Common myeloid progenitor, CD34-positive (primary cell): Measurements from ENCODE around the gene CETN3.

Experiments
- CTCF ChIA-PET: fragments of 350-600 bp; sonication (Branson Sonifier 250); formaldehyde crosslinking; loops from one replicate; lab custom pipeline; 2021; ENCODE audit warnings: antibody characterized with exemption; lab: Charles Lee
- POLR2A ChIA-PET: fragments of 350-600 bp; sonication (Branson Sonifier 250); formaldehyde crosslinking; loops from one replicate; lab custom pipeline; 2021; ENCODE audit warnings: antibody characterized with exemption; lab: Charles Lee
- DNase-seq, 3 donors: peaks; one replicate each; pipeline versions ENCODE4 v3.0.0 to v3.0.0-alpha.2; 2013
- H3K27ac ChIP-seq, 2 experiments: 1 replicate in 1 of 2; 2 replicates in 1 of 2; pipeline ENCODE4 v1.7.0; 2013; ENCODE audit warnings: inconsistent platforms in 2 of 2, low read length in 2 of 2, mild to moderate bottlenecking in 2 of 2, low read depth in 1 of 2, moderate library complexity in 1 of 2; ENCODE audit not compliant: severe bottlenecking in 2 of 2, insufficient read depth in 1 of 2, poor library complexity in 1 of 2
- H3K27me3 ChIP-seq, 5 experiments: replicated peaks in 2 of 5; 1 replicate in 3 of 5; 2 replicates in 2 of 5; pipeline versions ENCODE4 v1.6.1 to v1.7.0; 2013; ENCODE audit warnings: low read length in 4 of 5, mild to moderate bottlenecking in 2 of 5, moderate library complexity in 2 of 5, inconsistent platforms in 1 of 5; ENCODE audit not compliant: insufficient read depth in 5 of 5, control insufficient read depth in 4 of 5
- H3K36me3 ChIP-seq, 4 experiments: 1 replicate in 2 of 4; 2 replicates in 2 of 4; pipeline versions ENCODE4 v1.6.1 to v1.7.0; 2013; ENCODE audit warnings: low read length in 3 of 4, control low read depth in 1 of 4, mild to moderate bottlenecking in 1 of 4; ENCODE audit not compliant: control insufficient read depth in 4 of 4, insufficient read depth in 4 of 4
- H3K4me1 ChIP-seq, 4 experiments: 1 replicate in 3 of 4; 2 replicates in 1 of 4; pipeline versions ENCODE4 v1.6.1 to v1.7.1; 2013; ENCODE audit warnings: low read length in 3 of 4, mild to moderate bottlenecking in 3 of 4, control low read depth in 1 of 4, inconsistent platforms in 1 of 4, moderate library complexity in 1 of 4; ENCODE audit not compliant: control insufficient read depth in 4 of 4, insufficient read depth in 4 of 4; ENCODE audit errors: control extremely low read depth in 1 of 4
- H3K4me3 ChIP-seq, 7 experiments: 1 replicate in 4 of 7; 2 replicates in 3 of 7; pipeline versions ENCODE4 v1.5.1 to v1.7.0; 2013; ENCODE audit warnings: mild to moderate bottlenecking in 7 of 7, low read length in 6 of 7, moderate library complexity in 6 of 7, inconsistent platforms in 2 of 7, low read depth in 2 of 7, control low read depth in 1 of 7; ENCODE audit not compliant: insufficient read depth in 4 of 7, control insufficient read depth in 1 of 7; ENCODE audit errors: extremely low read depth in 1 of 7
- H3K9me3 ChIP-seq, 5 experiments: 1 replicate in 4 of 5; 2 replicates in 1 of 5; pipeline versions ENCODE4 v1.6.1 to v1.7.1; 2013; ENCODE audit warnings: low read length in 4 of 5, mild to moderate bottlenecking in 2 of 5, inconsistent platforms in 1 of 5, low read depth in 1 of 5, moderate library complexity in 1 of 5; ENCODE audit not compliant: control insufficient read depth in 4 of 5, insufficient read depth in 2 of 5; ENCODE audit errors: control extremely low read depth in 1 of 5
- WGBS: methylation state at CpG from one replicate; pipeline ENCODE4 v1.1.5; 2013; ENCODE audit not compliant: insufficient coverage; 5-methylcytosine and 5-hydroxymethylcytosine counted together

CETN3 gene

DNA sequence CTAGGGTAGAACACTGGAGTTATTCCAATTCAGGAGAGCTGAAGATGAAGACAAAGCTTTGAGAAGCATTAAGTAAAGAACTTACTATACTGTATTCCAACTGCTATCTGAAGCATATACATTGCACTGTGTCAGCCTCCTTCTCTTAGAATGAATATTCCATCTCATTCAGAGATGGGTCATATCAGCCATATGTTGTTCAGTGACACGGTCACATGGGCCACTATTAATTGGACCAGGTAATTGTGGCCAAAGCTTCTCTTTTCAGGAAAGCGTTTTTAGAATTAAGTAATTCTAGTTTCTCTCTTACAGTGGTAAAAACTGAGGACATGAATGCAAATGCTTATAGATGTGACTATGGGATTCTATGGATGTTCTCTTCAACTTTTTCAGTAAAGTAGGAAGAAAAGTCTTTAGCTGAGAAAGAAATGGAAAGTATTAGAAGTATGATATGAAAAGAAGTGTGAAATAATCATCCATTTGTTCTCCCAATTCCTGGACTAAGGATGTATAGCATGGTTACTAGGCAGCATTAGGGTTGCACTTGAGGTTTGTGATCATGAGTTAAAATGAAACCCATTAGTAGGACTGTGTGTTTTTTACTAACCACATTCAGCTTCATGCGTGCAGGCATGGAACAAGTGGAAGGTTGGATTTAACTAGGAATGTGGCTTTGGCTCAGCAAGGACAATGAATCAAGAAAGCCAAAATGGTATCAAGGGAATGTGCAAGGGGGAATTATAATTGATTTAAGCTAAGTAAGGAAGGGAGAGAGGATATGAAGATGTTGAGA, 40.9 kb downstream of the CETN3 start:
- WGBS = 100% methylated on average over 2 of the region's 3 CpGs
- CTCF ChIA-PET = no interaction called here
- Histone ChIP-seq H3K36me3 (no peaks in the 10 kb centered on the region), H3K4me1 (no peaks in the 10 kb centered on the region), H3K27ac (no peak overlapping the region), H3K4me3 (no peak overlapping the region), H3K27me3 (peaks cover 0 to 2% (median 0%) of the 10 kb centered on the region in 5 experiments), H3K9me3 (peaks cover 0 to 9% (median 4%) of the 10 kb centered on the region in 5 experiments)
- no peak for DNase-seq
- POLR2A ChIA-PET = interaction anchor here (0.5 kb wide), 1 partner anchor 9 kb away, joined by 3 read pairs; no protein-coding TSS in a partner anchor

DNA sequence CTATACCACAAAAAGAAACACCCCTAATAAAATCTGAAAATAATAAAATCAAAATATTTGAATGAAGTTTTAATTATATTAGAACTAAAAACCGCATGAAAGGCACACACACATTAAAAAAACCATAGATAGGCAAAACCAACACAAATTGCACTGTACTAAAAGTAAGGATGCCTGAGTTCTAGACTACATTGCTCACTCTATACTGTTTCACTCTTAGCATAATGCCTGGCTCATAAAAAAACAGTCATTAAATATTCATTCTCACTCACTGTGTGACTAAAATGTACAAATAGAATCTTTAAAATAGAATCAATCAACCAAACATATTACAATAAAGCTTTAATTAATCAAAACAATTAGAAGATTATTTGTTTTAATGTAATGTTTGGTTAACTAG, 41.7 kb downstream of the CETN3 start:
- no CpG with 5 or more reads among the region's 1 CpG for WGBS

DNA sequence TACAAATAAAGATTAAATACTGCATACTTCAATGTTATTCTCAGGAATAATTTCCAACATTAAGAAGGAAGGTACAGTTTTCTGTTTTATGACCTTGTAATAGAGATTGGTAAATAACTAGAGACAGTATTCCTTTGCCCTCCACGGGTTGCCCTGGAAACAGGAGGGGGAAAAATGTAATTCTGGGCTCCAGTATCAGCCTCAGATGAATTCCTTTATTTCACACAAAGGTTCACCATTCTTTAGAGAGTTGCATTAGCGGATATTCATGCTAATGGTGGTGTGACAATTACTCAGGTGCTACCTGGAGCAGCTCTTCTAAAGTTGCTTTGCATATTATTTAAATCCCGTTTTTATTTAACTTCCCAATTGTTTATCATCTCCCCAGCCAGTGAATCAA, 42.6 kb downstream of the CETN3 start:
- no peak for DNase-seq
- ChIA-PET POLR2A (no interaction called here), CTCF (interaction anchor here (1.3 kb wide), 1 partner anchor 19 kb away, joined by 3 read pairs; no protein-coding TSS in a partner anchor)
- Histone ChIP-seq H3K9me3 (peaks cover 0 to 7% (median 4%) of the 10 kb centered on the region in 5 experiments), H3K36me3 (no peaks in the 10 kb centered on the region), H3K4me3 (no peak overlapping the region), H3K27me3 (peaks cover 0 to 2% (median 0%) of the 10 kb centered on the region in 5 experiments), H3K27ac (no peak overlapping the region), H3K4me1 (no peaks in the 10 kb centered on the region)
- 56% methylated on average over 2 of the region's 3 CpGs for WGBS

More for the DNA sequence above, 41.7 kb downstream of the CETN3 start:
- no peaks in the 10 kb centered on the region for H3K4me1 ChIP-seq
- DNase-seq = no peak
- no peak overlapping the region for H3K27ac ChIP-seq
- peaks cover 0 to 9% (median 4%) of the 10 kb centered on the region in 5 experiments for H3K9me3 ChIP-seq
- H3K27me3 ChIP-seq = peaks cover 0 to 2% (median 0%) of the 10 kb centered on the region in 5 experiments
- no peak overlapping the region for H3K4me3 ChIP-seq
- ChIA-PET CTCF (interaction anchor here (1.3 kb wide), 1 partner anchor 18 kb away, joined by 3 read pairs; no protein-coding TSS in a partner anchor), POLR2A (no interaction called here)
- no peaks in the 10 kb centered on the region for H3K36me3 ChIP-seq

DNA sequence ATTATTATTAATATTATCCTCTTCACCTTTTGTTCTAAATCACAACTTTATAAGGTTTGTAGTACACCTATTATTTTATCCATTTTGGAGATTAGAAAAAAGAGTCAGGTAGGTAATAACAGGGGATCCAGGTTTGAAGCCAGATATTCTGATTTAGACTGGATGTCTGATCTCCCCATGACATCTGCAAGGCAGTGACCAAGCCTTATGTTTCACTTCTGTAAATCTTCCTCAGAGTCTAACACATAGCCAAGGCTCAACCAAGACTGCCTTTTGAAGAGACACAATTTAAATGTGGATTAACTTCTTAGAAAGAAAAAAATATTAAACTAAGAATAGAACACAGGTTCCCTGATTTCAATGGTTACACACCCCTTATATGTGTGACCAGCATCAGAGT, 44.2 kb downstream of the CETN3 start:
- Histone ChIP-seq H3K9me3 (no peaks in the 10 kb centered on the region), H3K27me3 (peaks cover 0 to 2% (median 0%) of the 10 kb centered on the region in 5 experiments), H3K27ac (no peak overlapping the region), H3K4me1 (no peaks in the 10 kb centered on the region), H3K4me3 (no peak overlapping the region), H3K36me3 (no peaks in the 10 kb centered on the region)
- ChIA-PET POLR2A (no interaction called here), CTCF (no interaction called here)
- DNase-seq = no peak

DNA sequence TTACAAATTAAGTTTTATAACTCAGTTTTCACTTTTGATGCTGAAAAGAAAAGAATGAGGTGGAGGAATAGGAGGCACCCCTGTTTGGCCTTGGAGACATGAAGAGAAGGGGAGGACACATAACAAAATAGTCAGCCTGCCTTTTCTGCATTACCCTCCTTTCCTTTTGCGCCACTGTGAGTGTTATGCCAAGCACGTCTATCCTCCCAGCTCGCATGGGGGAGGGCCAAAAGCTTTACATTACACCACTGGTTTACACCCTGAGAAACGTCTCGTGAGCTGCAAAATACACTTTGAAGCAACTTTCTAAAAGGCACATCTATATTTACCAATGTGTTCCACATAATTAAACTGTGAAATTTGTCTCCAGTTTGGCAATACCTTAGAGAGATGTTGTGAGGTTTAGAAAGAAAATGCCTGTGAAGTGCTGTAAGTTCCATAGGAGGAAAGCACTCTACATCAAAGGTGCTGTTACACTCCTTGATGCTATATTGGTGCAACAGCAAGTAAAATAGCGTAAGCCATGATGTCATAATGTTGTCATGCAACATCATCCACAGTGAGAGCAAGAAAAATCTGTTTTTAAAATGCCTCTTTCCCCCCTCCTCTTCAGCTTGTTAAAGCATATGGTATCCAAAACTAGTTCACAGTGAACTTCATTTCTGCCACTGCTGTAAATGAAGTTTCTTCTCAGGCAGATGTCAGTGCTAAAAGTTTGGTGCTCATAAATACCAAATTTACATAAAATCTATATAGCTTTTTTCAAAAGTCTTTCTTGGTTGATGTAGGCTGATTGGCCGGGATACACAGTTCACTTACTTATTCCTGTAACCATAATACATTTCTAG, 50.3 kb downstream of the CETN3 start:
- no peak for DNase-seq
- Histone ChIP-seq H3K4me1 (no peaks in the 10 kb centered on the region), H3K27me3 (no peaks in the 10 kb centered on the region), H3K9me3 (peaks cover 0 to 6% (median 1%) of the 10 kb centered on the region in 5 experiments), H3K36me3 (no peaks in the 10 kb centered on the region), H3K27ac (no peak overlapping the region), H3K4me3 (no peak overlapping the region)
- POLR2A ChIA-PET = no interaction called here
- CTCF ChIA-PET = no interaction called here
- WGBS = 98% methylated on average over 6 of the region's 7 CpGs

DNA sequence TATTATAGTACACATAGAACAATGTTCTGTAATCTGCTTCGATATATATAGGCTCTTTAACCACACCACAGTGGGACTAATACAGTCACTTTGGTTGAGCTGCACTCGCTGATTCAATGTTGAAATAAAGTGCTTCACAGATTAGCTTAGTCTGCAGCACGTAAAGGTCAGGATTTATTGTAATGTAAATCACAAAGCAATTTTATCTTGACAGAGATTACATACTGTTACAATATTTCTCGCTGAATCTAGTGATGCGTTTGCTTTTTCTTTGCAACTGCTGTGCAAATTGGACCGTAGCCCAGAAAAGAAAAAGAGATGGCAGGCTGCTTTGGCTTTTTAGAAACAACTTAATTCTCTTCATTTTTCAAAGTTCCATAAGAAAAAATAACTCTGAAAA, 52.9 kb downstream of the CETN3 start:
- Histone ChIP-seq H3K36me3 (no peaks in the 10 kb centered on the region), H3K27ac (no peak overlapping the region), H3K4me1 (no peaks in the 10 kb centered on the region), H3K27me3 (no peaks in the 10 kb centered on the region), H3K9me3 (peaks cover 0 to 6% (median 1%) of the 10 kb centered on the region in 5 experiments), H3K4me3 (no peak overlapping the region)
- no peak for DNase-seq
- ChIA-PET CTCF (no interaction called here), POLR2A (no interaction called here)
- 100% methylated on average over 4 of the region's 6 CpGs for WGBS

DNA sequence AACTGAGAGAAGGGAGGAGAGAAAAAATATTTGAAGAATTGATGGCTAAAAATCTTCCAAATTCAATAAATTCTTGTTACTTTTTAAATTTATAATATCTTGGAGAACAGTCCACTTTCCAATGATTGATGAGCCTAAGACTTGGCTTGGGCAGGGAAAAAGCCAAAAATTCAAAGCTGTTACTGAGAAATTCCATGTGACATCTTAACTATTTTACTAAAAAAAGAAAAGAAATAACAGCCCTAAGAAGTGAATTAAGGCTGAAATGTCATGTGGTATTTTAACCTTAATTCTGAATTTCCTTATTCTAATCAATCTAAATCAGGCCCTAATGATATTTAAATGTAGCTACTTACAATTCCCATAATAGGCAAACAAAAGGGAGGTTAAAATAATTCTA, 53.4 kb downstream of the CETN3 start:
- Histone ChIP-seq H3K9me3 (peaks cover 0 to 6% (median 1%) of the 10 kb centered on the region in 5 experiments), H3K36me3 (no peaks in the 10 kb centered on the region), H3K4me3 (no peak overlapping the region), H3K27ac (no peak overlapping the region), H3K27me3 (no peaks in the 10 kb centered on the region), H3K4me1 (no peaks in the 10 kb centered on the region)
- ChIA-PET CTCF (no interaction called here), POLR2A (no interaction called here)
- DNase-seq = no peak
